ENCODE measurements around the gene ZNF644.
"Not testable (repeated sequence)": the region's sequence is repeated elsewhere in the genome, so short reads cannot be mapped to it uniquely, and the experiment has no call there.

The ZNF644 gene

DNA sequence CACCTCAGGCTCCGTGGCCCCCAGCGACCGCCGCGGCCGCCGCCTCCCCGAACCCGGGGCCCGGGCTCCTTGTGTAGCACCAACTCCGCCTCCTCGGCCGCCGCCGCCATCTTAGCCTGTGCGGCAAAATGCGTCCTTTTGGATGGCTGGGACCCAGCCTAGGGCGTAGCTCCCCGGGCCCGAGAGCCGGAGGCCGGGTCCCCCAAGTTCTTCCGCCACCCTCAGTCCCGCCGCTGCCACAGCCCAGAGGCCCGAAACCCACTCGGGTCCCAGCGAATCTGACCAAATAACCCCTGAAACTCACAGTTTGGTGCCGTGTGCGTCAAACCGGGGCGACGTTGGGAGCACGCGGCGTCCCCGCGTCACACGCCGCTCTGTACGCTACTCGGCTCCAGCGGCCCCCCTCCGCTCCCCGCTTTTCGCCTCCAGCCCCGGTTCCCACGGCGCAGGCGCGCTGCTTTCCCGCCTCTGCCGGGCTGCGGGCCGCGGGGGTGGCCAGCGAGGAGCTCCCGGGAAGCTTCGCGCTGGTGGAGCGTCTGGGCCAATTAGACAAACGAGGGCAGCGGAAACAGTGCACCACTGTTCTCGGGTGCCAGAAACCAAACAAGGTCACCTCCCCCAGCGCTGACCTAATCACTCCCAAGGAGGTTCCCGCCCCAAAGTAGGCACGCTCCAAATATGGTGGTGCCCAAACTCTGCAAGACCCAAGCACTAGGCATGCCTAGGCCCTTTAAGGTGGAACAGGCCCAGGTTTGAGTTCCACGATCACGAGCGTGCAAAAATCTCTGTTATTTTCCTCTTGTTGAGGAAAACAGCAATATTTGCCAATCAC, at the start of gene ZNF644:
TSS of gene ZNF644 (minus strand) at position 350 of the 832 bp plus-strand sequence. CDS start 39,682 bp downstream, outside the sequence.
- DNase-seq (ENCODE audit: low spot score): peak; percentile 91

DNA sequence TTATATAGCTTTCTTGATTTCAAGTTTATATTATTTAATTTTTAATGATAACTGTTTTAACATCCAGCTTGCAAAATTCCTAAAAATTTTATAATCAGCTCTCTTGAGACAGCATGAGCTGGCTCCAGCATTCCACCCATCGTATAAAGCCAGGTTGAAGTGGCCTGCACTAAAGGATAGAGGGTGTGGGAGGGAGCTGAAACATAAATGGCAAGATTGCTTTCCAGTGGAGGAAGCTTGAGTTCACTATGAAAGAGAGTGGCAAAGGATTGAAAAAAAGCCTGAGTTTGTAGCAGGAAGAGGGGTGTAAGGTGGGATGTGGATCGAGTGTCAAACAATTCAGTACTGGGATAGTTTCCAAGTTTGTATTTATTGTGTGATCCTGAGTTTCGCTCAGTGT, 48.5 kb upstream of the ZNF644 start:
- no peak for DNase-seq (ENCODE audit: low spot score)

DNA sequence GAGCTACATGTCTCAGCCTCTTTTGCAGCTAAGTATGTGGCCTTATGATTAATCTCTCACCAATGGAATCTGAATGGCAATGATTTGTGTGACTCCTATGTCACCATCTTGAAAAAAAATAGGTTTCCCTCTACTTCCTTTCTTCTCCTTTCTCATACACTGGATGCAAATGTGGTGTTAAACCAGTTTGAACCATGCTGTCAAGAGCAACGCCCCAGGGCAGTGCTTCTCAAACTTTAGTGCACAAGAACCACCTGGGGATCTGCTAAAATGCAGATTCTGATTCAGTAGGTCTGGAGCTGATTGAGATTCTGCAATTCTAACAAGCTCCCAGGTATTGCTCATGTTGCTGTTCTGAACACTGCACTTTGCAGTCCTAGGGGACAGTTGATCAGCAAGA, 44.7 kb upstream of the ZNF644 start:
- DNase-seq (ENCODE audit: low spot score): no peak

DNA sequence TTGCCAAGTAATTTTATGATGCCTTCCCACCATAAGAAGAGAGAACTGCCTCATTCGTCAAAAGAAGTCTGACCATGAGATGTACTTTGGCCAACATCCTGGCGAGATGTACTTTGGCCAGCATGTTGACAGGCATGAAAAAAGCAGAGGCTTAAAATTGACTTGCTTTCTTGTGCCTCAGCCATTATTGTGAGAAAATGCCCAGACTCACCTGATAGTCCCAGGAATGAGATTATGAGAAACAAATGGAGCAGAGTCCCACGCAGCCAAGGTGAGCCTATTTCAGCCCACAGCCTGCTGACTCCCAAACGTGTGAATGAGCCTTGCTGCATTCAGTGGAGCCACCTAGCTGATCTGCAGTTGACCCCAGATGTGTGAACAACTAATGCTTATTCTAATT, 43.5 kb upstream of the ZNF644 start:
- DNase-seq (ENCODE audit: low spot score): no peak

DNA sequence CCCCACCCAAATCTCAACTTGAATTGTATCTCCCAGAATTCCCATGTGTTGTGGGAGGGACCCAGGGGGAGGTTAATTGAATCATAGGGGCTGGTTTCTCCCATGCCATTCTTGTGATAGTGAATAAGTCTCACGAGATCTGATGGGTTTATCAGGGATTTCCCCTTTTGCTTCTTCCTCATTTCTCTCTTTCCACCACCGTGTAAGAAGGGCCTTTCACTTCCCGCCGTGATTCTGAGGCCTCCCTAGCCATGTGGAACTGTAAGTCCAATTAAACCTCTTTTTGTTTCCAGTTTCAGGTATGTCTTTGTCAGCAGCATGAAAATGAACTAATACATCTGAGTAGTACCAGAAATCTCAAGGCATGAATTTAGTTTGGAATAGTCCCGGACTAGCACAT, 41.6 kb upstream of the ZNF644 start:
- DNase-seq (ENCODE audit: low spot score): not testable (repeated sequence)

GRCh38 chr1:91059157-91059556, 37.3 kb upstream of the ZNF644 start:
- no peak for DNase-seq (ENCODE audit: low spot score)

- no peak for DNase-seq (ENCODE audit: low spot score)
These were observed 35.9 kb upstream of the ZNF644 start for GRCh38 chr1:91057784-91058183.

GRCh38 chr1:91054780-91055481, 33.1 kb upstream of the ZNF644 start:
- no peak for DNase-seq (ENCODE audit: low spot score)

- DNase-seq (ENCODE audit: low spot score): no peak
These were observed 31.8 kb upstream of the ZNF644 start for GRCh38 chr1:91053630-91054029.

- not testable (repeated sequence) for DNase-seq (ENCODE audit: low spot score)
These were observed 27.7 kb upstream of the ZNF644 start for GRCh38 chr1:91049551-91049950.

DNA sequence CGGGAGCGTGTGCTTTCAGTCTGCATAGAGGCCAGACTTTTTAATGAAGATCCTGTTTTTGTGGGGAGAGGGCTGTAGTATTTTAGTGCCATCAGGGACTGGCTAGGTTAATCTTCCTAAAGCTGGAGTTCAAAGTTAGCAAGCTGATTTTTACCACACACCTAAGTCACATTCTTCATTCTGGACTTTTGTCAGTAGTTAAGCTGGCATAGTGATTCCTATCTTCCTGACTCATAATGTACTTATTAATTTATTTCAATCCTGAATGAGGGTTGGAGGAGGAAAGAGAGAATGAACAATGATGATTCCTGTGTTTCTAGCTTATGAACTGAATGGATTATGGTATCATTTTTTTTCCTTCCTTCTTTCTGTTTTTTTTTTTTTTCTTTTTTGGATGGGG, 24.9 kb upstream of the ZNF644 start:
- no peak for DNase-seq (ENCODE audit: low spot score)

- DNase-seq (ENCODE audit: low spot score): no peak
These were observed 23.4 kb upstream of the ZNF644 start for GRCh38 chr1:91045284-91045683.

DNA sequence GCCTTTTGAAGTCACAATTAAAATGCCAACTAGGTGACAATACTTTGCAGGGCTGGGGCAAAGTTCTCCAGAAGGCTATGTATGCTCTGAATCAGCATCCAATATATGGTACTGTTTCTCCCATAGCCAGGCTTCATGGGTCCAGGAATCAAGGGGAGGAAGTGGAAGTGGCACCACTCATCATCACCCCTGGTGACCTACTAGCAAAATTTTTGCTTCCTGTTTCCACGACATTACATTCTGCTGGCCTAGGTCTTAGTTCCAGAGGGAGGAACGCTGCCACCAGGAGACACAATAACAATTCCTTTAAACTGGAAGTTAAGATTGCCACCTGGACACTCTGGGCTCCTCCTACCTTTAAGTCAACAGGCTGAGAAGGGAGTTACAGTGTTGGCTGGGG, 22.9 kb upstream of the ZNF644 start:
- not testable (repeated sequence) for DNase-seq (ENCODE audit: low spot score)

DNA sequence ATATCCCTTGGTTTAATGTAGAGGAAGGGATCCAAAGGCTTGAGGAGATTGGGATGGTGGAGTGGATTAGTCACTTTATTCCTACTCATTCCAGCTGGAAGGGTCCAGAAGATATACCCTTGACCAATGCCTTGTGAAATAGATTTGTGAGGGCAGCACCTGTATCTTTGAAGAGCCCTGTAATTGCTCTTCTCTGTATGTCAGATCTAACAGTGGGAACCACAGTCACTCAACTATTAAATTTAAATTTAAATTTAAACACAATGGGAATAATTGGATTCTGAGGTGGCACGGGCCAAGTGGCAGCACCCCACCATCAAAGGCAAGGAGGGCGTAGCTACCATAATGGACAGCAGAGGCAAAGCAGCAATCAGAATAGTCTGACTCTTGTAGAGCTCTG, 20.5 kb upstream of the ZNF644 start:
- DNase-seq (ENCODE audit: low spot score): not testable (repeated sequence)

- no peak for DNase-seq (ENCODE audit: low spot score)
These were observed 16.7 kb upstream of the ZNF644 start for GRCh38 chr1:91038582-91038981.

GRCh38 chr1:91036894-91037829, 15.3 kb upstream of the ZNF644 start:
- peak; percentile 81 for DNase-seq (ENCODE audit: low spot score)

DNA sequence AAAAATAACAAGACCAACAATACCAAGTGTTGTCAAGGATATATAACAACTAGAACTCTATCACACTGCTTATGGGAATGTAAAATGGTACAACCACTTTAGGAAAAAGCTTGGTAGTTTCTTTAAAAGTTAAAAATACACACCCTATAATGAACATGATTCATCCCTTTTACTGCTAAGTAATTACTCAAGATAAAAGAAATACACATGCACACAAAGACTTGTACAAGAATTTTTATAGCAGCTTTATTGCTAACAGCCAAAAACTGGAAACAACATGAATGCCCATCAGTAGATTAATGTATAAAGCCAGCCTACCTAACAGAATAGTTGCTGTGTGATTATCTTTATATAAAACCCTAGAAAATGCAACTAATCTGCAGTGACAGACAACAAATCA, 10.5 kb upstream of the ZNF644 start:
- peak; percentile 58 for DNase-seq (ENCODE audit: low spot score)

- no peak for DNase-seq (ENCODE audit: low spot score)
These were observed 9.2 kb upstream of the ZNF644 start for GRCh38 chr1:91031081-91031480.

DNA sequence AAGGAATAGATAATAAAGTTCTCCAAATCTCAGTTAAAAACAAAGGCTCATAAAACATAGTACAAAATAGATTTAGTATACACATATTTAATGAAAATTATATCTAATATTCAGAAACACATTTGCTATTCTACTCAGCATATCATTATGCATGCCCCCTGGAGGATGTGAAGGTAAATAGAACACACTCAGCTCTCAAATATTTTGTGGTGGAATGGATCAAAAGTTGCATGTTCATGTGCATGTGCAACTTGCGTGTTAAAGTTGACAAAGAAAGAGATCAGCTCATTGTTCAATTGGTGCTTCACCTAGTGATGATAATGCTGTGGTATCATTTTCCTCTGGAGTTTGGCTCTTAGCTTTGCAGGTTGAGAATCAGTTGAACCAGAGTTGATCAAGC, 4.9 kb upstream of the ZNF644 start:
- DNase-seq (ENCODE audit: low spot score): no peak

DNA sequence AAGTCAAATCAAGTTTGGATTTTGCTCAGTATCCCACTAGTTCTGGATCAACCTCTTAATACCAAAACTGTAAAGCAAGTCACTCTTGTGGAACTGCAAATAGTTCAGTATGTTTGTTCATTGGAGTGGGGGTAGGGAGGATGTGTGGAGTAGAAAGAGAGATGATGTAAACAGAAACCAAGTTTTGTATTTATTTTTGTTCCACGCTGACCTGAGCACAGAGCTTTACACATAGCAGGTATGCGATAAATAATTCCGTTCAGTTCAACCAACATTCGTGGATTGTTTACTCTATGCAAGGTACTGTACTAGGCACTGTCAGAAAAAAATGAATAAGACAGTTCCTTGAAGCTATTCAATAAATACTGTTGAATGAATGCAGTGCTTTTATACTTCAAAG, 4.5 kb upstream of the ZNF644 start:
- DNase-seq (ENCODE audit: low spot score): no peak

- DNase-seq (ENCODE audit: low spot score): no peak
These were observed 2.8 kb upstream of the ZNF644 start for GRCh38 chr1:91024481-91025119.

GRCh38 chr1:91022518-91022929, 689 bp upstream of the ZNF644 start:
- no peak for DNase-seq (ENCODE audit: low spot score)

All from LoVo (cell line).